K562 (cell line): ENCODE data around the gene FUT2. TPM values are rescaled to one million over a fixed set of nuclear protein-coding genes. Genes with fewer than 3 reads are reported as not detected.

Source experiments
- BRF2 ChIP-seq: IDR thresholded peaks from 3 replicates; pipeline ENCODE4 v1.6.1; 2011; ENCODE audit warnings: borderline replicate concordance, mild to moderate bottlenecking; ENCODE audit not compliant: insufficient read length, insufficient read depth
- CBFA2T2 ChIP-seq: fragments of 450-650 bp; conservative IDR thresholded peaks from 2 replicates; pipeline ENCODE4 v1.6.1; 2017; ENCODE audit warnings: mild to moderate bottlenecking
- CHD2 ChIP-seq: IDR thresholded peaks from 2 replicates; pipeline ENCODE4 v1.6.1; 2011; ENCODE audit warnings: low read depth, low read length
- CREB1 ChIP-seq, 2 experiments: sonication (generic) in 1 of 2; formaldehyde crosslinking in 1 of 2; IDR thresholded peaks; 2 replicates each; pipeline versions ENCODE4 v1.6.1 to v1.8.0; 2012 to 2022; ENCODE audit warnings: inconsistent platforms in 1 of 2, mild to moderate bottlenecking in 1 of 2, missing genetic modification reagents in 1 of 2, moderate library complexity in 1 of 2
- DNMT1 ChIP-seq: fragments of 450-650 bp; IDR thresholded peaks from 2 replicates; pipeline ENCODE4 v1.6.1; 2016; ENCODE audit warnings: antibody characterized with exemption, mild to moderate bottlenecking
- ERF ChIP-seq: fragments of 450-650 bp; formaldehyde crosslinking; IDR thresholded peaks from 2 replicates; pipeline ENCODE4 v1.4.0; 2020; ENCODE audit warnings: mild to moderate bottlenecking, mixed read lengths
- HSF4 ChIP-seq: fragments of 250-450 bp; sonication (Bioruptor Pico); IDR thresholded peaks from 2 replicates; pipeline ENCODE4 v2.1.2; 2022; ENCODE audit warnings: mild to moderate bottlenecking, moderate library complexity, borderline replicate concordance
- JUN ChIP-seq, 2 experiments: sonication (generic) in 1 of 2; formaldehyde crosslinking in 1 of 2; IDR thresholded peaks; 2 replicates each; pipeline versions ENCODE4 v1.6.1 to v1.8.0; 2012 to 2022; ENCODE audit warnings: borderline replicate concordance in 2 of 2, mild to moderate bottlenecking in 2 of 2, improper control_type of control experiment in 1 of 2, low read depth in 1 of 2, low read length in 1 of 2, missing genetic modification reagents in 1 of 2
- MYBL2 ChIP-seq, 2 experiments: fragments of 450-650 bp in 1 of 2; sonication (generic) in 1 of 2; formaldehyde crosslinking in 1 of 2; IDR thresholded peaks; 2 replicates each; pipeline versions ENCODE4 v1.6.1 to v1.8.1; 2017 to 2022; ENCODE audit warnings: borderline replicate concordance in 1 of 2, inconsistent platforms in 1 of 2, low read depth in 1 of 2, mild to moderate bottlenecking in 1 of 2, missing genetic modification reagents in 1 of 2, moderate library complexity in 1 of 2
- PHF20 ChIP-seq: fragments of 450-650 bp; IDR thresholded peaks from 2 replicates; pipeline ENCODE4 v1.6.1; 2018; ENCODE audit not compliant: partially characterized antibody
- SMAD3 ChIP-seq: fragments of 450-650 bp; formaldehyde crosslinking; conservative IDR thresholded peaks from 2 replicates; pipeline ENCODE4 v1.4.0; 2020; ENCODE audit warnings: mild to moderate bottlenecking
- SP2 ChIP-seq: IDR thresholded peaks from 2 replicates; pipeline ENCODE4 v1.6.1; 2011; ENCODE audit warnings: mild to moderate bottlenecking, low read depth, low read length, moderate library complexity; ENCODE audit not compliant: poor library complexity, severe bottlenecking; ENCODE audit errors: extremely low read depth
- THRA ChIP-seq: fragments of 450-650 bp; IDR thresholded peaks from 2 replicates; pipeline ENCODE4 v1.6.1; 2017; ENCODE audit warnings: mild to moderate bottlenecking, moderate library complexity
- ZBTB11 ChIP-seq, 3 experiments: fragments of 200-800 bp in 1 of 3; fragments of 250-450 bp in 1 of 3; fragments of 450-650 bp in 1 of 3; sonication (Bioruptor Pico) in 1 of 3; sonication (Bioruptor generic) in 1 of 3; formaldehyde crosslinking in 1 of 3; IDR thresholded peaks; 2 replicates each; pipeline versions ENCODE4 v1.6.1 to v1.8.0; 2016 to 2022; ENCODE audit warnings: mild to moderate bottlenecking in 2 of 3, missing genetic modification characterization in 2 of 3, missing compliant biosample characterization in 1 of 3, moderate library complexity in 1 of 3
- ZNF143 ChIP-seq: sonication (generic); formaldehyde crosslinking; IDR thresholded peaks from 2 replicates; pipeline ENCODE4 v1.9.0; 2022; ENCODE audit warnings: mild to moderate bottlenecking, missing genetic modification reagents
- ZNF277 ChIP-seq: fragments of 250-450 bp; sonication (Bioruptor Pico); IDR thresholded peaks from 2 replicates; pipeline ENCODE4 v1.8.0; 2022; ENCODE audit warnings: inconsistent platforms, mild to moderate bottlenecking, moderate library complexity, borderline replicate concordance
- polyA plus RNA-seq, 8 experiments: library from polyadenylated mRNA; depleted of rRNA in 4 of 8; stranded (reverse) in 5 of 8; unstranded in 3 of 8; fragments of >200 nt; fragmentation: Nextera tagmentation in 2 of 8; fragmentation: Illumina TruSeq in 1 of 8; extraction: Ambion mirVana in 2 of 8; extraction: Trizol in 1 of 8; gene quantifications; 2 replicates each; pipeline versions ENCODE4 v1.2.1 to v1.2.3, GENCODE V29; 2011 to 2014; ENCODE audit warnings: inconsistent platforms in 1 of 8, missing spikeins in 1 of 8
- total RNA-seq, 7 experiments: library from RNA; depleted of rRNA in 6 of 7; stranded (reverse); fragments of >200 nt in 6 of 7; fragmentation: Illumina TruSeq in 2 of 7; extraction: Trizol in 2 of 7; gene quantifications; 2 replicates each; pipeline versions ENCODE4 v1.2.1 to v1.2.3, GENCODE V29; 2011 to 2021; ENCODE audit warnings: low replicate concordance in 1 of 7

Gene FUT2
- total and polyA plus RNA-seq, 9 of the 15 experiments (the other 6 are each of a cell fraction or from before 2014, with no cell fraction given), result 0.03 to 0.04 TPM; not detected in 7

GRCh38 chr19:48741129-48741999, 45.6 kb downstream of the FUT2 start (continued):
- TF ChIP-seq JUN (IDR thresholded peaks at IDR 0.05; ENCODE audit: borderline replicate concordance, low read depth, low read length), result no peak
- no peak for TF ChIP-seq JUN (CRISPR knock-in tag; IDR thresholded peaks at IDR 0.05; ENCODE audit: borderline replicate concordance)
- no peak for TF ChIP-seq BRF2
- TF ChIP-seq THRA, result no peak
- TF ChIP-seq ZBTB11 (CRISPR knock-in tag; IDR thresholded peaks at IDR 0.05), result no peak
- no peak for TF ChIP-seq ZNF277
- TF ChIP-seq MYBL2 (IDR thresholded peaks at IDR 0.05; ENCODE audit: low read depth), result no peak
- no peak for TF ChIP-seq MYBL2 (CRISPR knock-in tag; IDR thresholded peaks at IDR 0.05; ENCODE audit: borderline replicate concordance)
- no peak for TF ChIP-seq CBFA2T2
- no peak for TF ChIP-seq CREB1 (IDR thresholded peaks at IDR 0.05)
- 0 out of 2 replicates have a peak, but pooled peaks have one; percentile 25 for TF ChIP-seq CREB1 (CRISPR knock-in tag; IDR thresholded peaks at IDR 0.05)
- no peak for TF ChIP-seq SP2
- TF ChIP-seq DNMT1, result no peak
- TF ChIP-seq PHF20, result no peak
- TF ChIP-seq CHD2, result no peak
- TF ChIP-seq SMAD3, result no peak
- TF ChIP-seq ERF, result no peak
- no peak for TF ChIP-seq ZNF143 (CRISPR knock-in tag)
- TF ChIP-seq HSF4, result no peak
